ENCODE data around the gene RNF44.
"Not testable (repeated sequence)": the region's sequence is repeated elsewhere in the genome, so short reads cannot be mapped to it uniquely, and the experiment has no call there.

RNF44 gene

DNA sequence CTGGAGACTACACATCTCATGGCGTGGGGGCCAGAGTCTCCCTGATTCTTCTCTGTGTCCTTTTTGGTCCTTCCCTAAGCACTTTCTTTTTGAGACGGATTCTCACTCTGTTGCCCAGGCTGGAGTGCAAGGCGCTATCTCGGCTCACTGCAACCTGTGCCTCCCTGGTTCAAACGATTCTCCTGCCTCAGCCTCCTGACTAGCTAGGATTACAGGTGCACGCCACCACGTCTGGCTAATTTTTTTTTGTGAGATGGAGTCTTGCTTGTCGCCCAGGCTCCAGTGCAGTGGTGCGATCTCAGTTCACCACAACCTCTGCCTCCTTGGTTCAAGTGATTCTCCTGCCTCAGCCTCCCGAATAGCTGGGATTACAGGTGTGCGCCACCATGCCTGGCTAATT lies 13.7 kb upstream of the RNF44 start:
- not testable (repeated sequence) for DNase-seq

DNA sequence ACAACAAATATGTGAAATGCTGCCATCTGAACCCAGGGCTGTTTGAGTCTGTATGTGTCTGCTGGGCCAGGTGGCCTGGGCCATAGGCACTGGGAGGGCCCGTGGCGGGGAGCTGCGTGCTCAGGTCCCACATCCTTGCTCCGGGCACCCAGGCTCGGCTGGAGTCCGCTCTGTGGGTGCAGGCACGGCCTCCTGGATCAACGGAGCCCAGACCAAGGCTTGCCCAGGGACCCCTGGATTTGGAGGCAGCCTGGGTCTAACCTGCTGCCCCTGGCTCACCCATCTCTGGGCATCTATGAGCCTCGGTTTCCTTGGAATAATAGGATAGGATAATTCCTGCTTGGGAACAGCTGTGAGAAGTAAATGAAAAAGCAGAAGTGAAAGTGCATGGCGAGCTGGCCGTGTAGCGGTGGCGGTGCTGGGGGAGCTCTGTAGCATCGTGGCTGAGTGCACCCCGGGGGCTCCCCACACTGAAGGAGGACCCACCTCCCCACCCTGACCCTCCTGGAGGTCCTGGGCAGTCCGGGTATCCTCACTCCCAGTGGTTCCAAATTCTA lies 13.2 kb upstream of the RNF44 start:
- peak in 1 of 14 donors; percentile 2 for DNase-seq

DNA sequence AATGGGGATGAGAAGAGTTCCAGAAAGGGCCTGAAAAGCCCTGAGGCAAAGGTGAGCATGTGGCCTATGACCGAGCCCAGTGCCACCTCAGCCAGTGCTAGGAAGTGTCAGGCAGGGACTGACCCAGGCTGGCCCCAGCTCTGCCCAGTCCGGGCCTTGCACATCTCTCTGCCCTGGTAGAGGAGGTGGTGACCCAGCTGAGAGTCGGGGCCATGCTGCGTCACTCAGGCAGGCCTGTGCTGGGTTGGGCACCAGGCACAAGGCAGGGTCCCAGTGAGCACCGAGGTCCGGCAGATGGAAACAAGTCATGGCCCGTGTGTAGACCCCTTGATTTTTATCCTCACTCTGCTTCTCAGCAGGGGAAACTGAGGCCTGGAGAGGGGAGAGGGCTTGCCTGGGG lies 12.7 kb upstream of the RNF44 start:
- no peak for DNase-seq

DNA sequence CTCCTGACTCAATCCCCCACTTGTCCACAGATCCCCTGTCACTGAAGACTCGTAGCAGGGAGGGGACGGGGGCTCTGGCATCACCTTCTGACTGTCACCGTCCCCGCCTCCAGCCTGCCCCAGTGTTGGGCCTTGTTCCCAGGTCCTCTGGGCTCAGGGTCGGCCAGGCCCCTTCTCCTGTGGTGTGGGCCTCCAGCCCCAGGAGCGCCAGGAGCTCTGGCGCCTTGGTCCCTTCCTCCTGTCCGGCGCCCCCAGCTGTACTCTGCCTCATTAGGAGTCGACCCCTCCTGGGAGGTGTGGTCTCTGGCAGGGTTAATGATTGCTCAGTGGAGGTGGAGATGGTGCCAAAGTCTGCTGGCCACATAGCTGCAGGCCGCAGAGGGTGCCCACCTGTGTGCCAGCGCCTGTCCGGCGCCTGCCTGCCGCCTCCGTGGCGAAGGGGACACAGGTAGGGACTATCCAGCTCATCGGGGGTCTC lies 11.8 kb upstream of the RNF44 start, which contains the start of gene CDHR2:
Gene CDHR2, plus strand, starts transcription at position 376 of the 478 bp plus-strand sequence. CDS start 16,011 bp downstream, outside the sequence.
- no peak for DNase-seq

DNA sequence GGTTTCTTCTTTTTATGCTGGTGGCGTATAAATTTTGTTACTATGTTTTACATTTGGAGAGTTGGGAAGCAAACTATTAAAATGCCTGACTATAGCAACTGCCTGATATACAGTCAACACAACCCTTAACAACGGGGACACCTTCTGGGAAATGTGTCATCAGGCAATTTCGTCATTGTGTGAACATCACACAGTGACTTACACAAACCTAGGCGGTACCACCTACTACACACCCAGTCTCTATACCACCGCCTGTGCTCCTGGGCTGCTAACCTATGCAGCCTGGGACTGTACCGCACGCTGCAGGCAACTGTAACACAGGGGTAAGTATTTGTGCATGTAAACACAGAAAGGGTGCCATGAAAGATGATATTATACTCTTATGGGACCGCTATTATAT lies 10.6 kb upstream of the RNF44 start:
- no peak for DNase-seq

DNA sequence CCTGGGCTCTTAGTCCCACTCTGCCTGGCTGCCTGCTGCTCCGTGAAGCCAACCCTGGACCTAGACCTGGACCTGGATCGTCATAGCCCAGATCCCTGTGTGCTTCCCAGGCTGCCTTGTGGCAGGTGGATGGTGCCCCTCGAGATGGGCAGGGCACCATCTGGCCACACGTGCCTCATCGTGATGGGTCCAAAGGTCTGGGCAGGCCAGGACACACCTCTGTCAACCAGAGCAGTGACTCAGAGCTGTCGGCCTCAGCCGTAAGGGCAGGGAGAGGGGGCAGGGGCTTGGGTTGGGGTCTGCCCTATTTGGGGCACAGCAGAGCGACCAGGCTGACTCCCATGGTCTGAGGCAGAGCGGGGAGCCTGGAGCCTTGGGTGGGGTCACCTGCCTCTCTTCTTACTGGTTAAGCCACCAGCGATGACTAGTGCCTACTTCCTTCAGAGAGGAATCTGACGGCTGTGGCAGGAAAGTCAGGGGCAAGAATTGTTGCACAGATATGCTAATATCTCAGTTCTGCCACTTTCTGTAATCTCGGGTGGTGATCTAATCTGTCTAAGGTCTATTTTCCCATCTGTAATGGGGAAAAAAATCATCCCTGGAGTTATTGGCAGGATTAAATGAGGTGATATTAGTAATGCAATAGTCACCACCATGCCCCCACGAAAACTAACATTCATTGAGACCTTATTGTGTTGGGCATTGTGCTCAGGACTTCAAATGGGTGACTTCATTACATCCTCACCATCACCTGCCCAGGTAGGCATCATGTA lies 8.7 kb upstream of the RNF44 start:
- DNase-seq, result no peak

DNA sequence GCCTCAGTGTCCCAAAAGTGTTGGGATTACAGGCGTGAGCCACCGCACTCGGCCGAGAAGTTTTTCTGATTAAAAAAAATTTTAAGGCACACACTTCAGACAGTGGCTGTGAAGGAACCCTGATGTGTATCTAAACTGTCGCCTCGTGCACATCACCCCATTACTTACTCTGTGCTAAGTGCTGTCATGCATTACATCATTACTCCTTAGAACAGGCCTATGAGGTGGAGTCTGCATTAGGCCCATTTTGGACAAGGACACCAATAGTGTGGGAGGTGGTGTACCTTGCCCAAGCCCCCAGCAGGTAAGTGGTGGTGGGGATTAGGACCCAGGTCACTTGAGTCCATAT lies 8.2 kb upstream of the RNF44 start:
- no peak for DNase-seq

DNA sequence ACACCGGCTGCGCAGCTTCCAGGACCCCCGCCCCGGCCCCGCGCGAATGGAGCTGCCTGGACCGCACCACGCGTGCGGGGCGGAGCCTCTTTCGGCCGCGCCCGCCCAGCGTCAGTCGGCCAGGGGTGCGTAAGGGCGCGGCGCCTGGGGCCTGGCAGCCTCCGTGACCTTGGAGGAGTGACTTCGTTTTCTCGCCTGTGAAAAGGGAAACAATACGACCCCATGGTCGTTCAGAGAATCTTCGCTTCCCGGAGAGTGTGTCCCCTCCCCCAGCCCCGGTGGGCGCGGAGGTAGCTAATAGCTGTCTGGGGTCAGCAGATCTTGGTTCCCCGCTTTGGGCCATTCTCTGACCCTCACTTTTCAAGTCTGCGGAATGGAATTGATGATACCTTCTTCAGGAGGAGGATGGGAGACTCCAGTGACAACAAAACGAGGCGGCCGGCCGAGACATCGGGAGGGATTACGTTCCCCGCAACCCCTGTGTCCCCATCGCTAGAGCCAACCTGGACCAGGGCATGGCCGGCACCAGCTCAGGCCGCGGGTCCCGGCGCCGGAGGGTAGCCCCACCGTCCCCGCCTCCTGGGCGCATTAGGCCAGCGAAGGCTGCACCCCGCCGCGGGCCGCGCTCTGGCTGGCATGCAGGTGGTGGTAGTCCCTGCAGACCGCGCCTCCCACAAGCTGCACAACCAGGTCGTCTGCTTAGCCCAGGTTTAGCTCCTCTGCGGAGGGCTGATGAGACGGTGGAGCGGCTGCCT lies 6.4 kb upstream of the RNF44 start:
- DNase-seq, result peak in 7 of 14 donors; percentile 28 to 68 (median 46)

DNA sequence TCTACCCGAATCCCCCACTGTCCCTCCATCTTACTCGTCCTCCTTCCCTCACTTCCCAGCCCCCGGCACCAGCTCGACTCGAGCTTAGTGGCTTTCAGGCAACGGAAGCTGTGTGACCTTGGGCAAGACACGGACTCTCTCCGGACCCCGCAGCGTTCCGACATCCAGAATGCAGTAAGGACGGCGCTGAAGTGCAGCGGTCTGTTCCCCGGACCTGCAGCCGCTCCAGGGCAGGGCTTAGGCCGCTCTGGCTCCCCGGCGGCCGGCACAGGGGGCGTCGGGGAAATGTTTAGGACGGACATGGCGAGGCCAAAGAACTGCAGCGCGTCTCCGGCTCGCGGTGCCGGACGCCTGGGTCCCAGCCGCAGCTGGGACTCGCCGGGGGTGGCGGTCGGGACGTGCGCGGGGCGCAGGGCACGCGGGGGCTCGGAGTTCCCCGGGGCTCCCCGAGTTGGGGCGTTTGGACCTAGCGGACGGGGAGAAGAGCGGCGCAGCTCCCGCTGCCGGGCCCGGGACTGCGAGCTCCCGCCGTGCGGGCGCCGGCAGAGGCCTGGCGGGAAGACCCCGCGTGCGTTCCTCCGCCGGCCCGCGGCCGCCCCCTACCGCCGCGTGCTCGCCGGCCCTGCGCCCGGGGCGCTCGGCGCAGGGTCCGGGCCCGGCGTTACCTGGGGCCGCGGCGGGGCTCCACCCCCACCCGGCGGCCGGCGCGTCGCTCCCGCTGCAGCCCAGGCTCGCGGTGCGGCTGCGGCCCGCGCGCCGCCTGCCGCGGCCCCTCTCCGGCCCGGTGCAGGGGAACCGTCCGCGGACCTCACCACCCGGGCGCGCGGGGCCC lies 5.6 kb upstream of the RNF44 start:
- peak in 1 of 14 donors; percentile 52 for DNase-seq

DNA sequence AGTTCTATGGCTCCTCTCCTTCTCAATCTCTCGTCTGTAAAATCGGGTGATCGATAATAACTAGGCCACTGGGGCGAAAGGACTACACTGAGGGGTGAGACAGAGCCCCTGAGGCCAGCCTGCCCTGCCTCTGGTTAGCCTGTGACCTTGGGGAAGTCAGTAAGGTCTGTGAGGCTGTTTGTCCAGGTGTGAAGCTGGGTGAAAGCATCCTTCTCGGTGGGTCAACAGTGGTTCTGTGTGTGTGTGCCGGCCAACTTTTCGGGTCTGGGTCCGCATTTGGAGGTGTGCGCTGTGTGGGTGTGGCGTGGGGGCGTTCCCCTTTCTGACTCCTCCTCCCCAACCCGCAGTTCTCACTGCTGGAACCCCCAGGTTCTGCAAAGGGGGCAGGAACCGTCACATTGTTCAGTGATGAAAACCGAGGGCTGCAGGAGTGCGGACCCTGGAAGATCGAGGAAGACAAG lies 5.0 kb upstream of the RNF44 start:
- peak in 1 of 14 donors; percentile 6 for DNase-seq

DNA sequence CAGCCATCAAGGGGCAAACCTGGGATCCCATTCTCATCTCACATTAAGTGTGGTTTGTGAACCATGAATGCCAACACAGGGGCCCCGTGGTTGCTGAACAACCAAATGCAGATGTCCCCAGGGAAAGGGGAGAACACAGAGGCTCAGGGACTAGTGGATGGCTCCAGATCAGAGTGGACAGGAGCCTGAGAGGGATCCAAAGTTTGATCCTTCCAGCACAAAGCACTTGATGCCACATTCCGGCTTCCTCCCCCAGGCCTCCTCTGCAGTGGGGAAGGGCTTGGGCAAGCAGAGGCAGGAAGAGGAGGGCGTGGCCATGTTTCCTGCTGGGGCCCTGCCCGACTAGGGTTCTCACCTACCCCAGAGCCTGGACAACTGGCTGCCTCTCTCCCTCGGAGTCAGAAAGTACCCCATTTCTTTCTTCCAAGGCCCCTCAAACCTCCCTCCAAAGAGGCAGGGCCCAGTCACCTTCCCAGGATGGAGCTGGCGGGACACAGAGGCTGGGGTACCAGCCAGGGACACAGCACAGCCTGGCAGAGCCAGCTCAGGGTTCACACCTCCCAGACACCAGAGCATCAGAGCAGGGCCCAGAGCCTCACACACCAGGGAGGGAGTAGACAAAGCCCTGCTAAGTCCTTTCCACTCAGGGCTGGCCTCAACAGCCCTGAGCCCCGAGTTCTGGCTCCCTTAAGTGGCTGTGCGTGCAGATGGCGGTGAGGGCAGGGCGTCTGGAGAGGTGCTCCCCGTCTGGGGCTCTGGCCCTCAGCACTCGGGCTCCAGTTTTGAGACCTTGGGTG lies 4.3 kb upstream of the RNF44 start:
- peak in 2 of 14 donors; percentile 9 to 16 for DNase-seq

DNA sequence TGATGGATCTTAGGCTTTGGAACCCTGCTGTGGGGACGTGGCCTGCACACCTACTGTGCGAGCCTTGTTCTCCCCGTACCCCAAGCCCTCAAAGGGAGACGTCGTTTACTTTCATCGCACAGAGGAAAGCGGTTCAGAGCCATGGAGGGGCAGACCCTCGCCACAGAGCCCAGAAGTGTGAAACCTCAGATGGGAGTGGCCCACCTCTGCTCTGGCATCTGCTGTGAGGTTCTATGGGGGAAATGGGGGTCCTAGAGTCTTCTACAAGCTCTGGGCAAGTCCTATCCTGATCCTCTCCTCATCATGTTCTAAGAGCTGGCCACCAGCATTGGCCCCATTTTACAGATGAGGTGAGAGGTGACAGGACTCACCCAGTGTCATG lies 3.7 kb upstream of the RNF44 start:
- DNase-seq, result no peak

DNA sequence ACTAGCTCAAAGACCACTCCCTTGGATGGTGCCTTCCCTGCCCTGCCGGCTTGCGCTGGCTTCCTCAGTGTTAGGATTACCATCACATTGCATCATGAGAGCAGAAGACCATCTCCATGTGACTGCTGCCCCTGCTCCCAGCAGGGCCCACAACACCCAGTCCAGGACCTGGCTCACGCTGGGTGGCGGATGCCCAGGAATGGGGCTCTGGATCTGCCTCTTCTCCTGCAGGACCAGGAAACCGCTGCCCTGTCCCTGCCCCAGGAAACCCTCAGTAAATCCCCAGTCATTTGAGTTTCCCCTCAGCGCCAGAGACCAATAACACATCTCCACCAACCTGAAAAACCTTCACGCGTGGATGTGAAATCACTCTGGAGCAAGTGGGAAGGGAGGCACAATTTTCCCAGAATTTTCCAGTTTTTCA lies 3.3 kb upstream of the RNF44 start:
- DNase-seq, result no peak

DNA sequence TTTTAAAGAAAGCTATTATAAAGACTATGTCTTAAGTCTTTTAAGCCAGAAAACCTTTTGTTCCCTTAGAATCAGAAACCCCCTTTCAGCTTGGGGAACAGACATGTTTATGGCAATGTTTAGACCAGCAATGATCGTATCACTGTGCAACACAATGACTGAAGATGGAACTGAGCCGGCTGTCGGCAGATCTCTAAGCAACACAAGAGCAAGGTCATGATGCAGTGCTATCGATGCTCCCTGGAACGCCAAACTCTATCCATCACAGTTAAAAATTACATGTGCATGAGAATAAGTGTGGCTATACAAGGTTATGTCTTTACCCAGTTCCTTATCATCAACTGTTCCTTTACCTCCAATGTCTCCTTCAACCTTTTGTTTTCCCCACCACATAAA lies 1.8 kb upstream of the RNF44 start:
- DNase-seq, result no peak

DNA sequence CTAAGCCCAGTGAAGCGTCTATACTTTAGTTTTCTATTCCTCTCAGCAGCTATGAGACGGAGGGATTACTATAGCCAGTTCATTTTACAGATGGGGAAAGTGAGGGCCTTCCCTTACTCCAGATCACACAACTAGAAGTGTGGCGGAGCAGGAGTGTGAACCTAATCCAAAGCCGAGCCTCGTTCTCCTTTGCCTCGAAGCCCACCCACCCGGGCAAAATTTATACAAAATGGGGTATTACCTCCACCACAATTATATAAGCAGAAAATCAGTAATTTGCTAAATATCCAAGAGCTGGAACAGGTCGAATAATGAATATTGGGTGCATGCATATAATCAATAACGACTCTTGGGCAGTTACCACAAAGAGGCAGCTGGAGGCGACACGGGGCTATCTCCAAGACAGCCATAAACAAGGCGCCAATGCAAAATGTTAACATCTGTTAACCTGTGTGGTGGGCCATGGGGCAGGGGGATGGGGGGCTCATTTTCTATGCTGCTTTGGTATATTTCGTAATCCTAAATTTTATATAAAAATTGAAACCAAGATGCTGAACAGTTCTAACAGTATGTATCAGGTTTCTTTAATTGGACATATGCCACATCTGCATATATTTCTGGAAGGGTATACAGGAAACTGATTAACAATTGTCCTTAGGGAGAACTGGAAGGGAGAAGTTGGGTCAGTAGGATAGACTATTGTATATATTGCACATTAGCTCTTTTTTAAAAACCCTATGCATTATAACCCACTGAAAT lies 1.2 kb upstream of the RNF44 start:
- DNase-seq, result no peak

DNA sequence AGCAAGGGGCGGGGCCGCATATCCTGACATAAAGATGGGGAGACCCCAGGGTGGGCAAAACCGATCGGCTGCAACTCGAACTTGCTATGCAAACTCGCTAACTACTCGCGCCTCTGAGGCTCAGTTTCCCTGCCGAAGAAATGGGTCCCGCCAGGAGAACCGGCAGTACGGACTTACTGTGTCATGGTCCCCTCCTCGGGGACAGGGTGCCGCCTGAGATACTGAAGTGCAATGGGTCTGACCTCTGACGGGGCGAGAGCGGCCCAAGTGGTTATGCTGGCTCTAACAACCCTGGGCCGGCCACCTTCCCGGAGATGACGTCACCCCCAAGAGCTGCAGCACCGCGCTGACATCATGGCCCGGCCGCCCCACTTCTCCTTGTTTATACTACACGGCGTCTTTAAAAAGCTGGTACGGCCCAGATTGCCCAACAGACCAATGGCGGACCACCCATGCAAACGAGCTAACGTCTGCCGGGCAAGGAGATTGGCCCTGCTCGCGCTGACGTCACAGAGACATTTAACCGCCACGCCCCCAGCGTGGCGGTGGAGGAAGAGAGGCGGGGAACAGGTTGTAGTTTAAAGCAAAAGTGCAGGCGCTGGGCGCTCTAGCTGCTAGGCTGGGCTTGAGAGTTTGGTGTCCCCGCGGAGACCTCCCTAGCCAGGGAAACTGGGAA lies 490 bp upstream of the RNF44 start:
- DNase-seq, result peak; percentile 71 to 99 (median 94)

DNA sequence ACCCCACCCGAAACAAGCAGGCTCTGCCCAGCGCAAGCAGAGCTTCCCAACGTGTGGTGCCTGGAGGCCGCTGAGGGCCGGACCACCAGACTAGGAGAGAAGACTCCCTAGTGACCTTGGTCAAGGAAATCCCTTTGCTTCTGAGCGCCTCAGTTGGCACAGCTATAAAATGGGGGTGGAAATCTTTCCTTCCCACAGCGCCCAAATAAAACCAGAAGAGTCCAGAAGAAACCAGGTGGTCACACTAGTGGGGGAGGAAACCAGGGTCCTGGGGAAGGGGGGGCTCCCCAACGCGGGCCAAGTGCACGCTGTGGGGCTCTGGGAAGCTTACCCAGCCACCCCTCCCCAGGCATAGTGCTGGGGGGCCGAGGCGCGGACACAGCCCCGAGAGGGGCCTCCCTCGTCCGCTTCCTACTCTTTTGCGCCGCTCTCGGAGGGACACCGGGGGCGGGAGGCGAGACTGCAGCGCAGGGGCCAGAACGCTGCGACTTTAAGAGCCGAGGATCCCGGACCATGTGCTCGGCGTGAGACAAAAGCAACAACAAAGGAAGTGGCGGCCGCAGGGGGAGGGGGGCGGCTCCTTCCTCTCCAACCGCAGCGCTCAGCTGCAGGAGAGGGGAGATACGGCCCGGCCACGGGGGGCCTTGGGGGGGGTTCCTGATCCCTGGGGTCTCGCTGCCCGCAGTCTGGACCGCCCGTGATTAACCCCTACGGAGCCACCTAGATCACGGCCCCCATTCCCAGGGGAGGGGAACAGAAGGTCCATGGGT lies 885 bp downstream of the RNF44 start:
- DNase-seq, result peak in 12 of 14 donors; percentile 29 to 85 (median 72)

DNA sequence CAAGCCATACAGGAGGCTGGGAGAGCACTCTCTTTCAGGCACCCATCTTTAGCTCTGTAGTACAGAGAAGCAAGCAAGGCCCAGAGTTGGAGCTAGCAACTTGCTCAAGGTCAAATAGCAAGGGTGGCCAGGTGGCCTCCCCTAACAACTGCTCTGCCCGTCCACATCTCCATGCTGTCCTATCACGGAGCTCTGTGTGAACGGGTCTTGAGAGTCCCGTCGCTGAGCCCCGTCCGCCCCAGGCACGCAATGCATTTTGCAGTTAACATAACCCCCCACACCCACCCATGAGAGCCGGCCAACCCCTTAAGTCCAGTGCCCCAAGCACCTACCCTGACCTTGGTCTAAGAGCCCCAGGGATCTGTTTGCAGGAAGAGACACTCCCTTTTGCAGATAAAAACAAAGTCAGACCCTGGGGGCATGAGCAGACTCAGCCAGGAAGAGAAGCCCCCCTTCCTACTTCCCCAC lies 1.5 kb downstream of the RNF44 start:
- DNase-seq, result peak in 3 of 14 donors; percentile 14 to 40 (median 18)

DNA sequence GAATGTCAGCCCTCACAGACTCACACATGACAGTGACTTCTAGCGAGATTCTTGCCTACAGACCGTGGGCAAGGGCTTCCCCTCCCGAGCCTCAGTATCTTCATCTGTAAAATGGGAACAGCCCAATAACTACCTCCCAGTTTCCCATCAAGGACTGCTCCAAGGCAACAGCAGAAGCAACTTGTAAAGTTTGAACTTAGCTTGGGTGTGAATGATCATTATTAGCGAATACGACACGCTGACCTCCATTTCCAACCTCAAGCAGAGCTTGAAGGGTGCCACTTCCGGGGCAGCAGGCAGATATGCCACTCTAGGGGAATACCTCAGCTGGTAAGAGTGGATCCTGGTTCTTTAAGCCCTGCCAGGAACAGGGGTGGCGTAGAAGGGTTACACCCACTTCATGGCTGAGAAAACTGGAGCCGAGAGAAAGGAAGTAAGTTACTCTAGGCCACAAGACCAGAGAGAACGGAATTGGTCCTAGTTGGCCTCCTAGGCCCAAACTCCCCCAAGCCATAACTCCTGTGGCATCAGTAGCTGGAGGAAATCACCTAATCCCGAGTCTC lies 2.0 kb downstream of the RNF44 start:
- DNase-seq, result peak in 1 of 14 donors; percentile 40
